Measurements from ENCODE around the gene CLTB.

The CLTB gene

GRCh38 chr5:176352116-176352878, 64.0 kb downstream of the CLTB start:
- DNase-seq (ENCODE audit: low read depth) = no peak

- no peak for DNase-seq (ENCODE audit: low read depth)
These were observed 65.9 kb downstream of the CLTB start for GRCh38 chr5:176350416-176350815.

GRCh38 chr5:176342766-176343458, 73.4 kb downstream of the CLTB start:
- no peak for DNase-seq (ENCODE audit: low read depth)

All from stimulated activated CD8-positive, alpha-beta memory T cell treated with anti-CD3 and anti-CD28 coated beads, Interleukin-15, amount 100 ng/mL, for 1 hour (primary cell).